MM.1S (cell line): ENCODE results near the gene ARPP21.

Experiments used
- DNase-seq: peaks from one replicate; pipeline ENCODE4 v3.0.0-alpha.2; 2015
- H2AFZ ChIP-seq: fragments of 300-600 bp; sonication (generic); 2 replicates; pipeline ENCODE4 v1.6.0; 2016; ENCODE audit warnings: antibody characterized with exemption, low read length
- H3F3A ChIP-seq: fragments of 300-600 bp; sonication (generic); 2 replicates; pipeline ENCODE4 v1.6.1; 2016; ENCODE audit warnings: mild to moderate bottlenecking, antibody characterized with exemption, low read length, moderate library complexity, mixed read lengths; ENCODE audit not compliant: insufficient read depth
- H3K27ac ChIP-seq: fragments of 300-600 bp; sonication (generic); 2 replicates; pipeline ENCODE4 v1.5.1; 2016; ENCODE audit warnings: mild to moderate bottlenecking, low read length
- H3K27me3 ChIP-seq: fragments of 300-600 bp; sonication (generic); replicated peaks from 2 replicates; pipeline ENCODE4 v1.6.0; 2016; ENCODE audit warnings: low read length; ENCODE audit not compliant: insufficient read depth
- H3K36me3 ChIP-seq: fragments of 300-600 bp; sonication (generic); replicated peaks from 2 replicates; pipeline ENCODE4 v1.6.1; 2016; ENCODE audit warnings: mild to moderate bottlenecking, low read length, mixed read lengths; ENCODE audit not compliant: insufficient read depth
- H3K4me1 ChIP-seq: fragments of 300-600 bp; sonication (generic); 2 replicates; pipeline ENCODE4 v1.6.1; 2016; ENCODE audit warnings: low read length, mixed read lengths
- H3K4me2 ChIP-seq: fragments of 300-600 bp; sonication (generic); 2 replicates; pipeline ENCODE4 v1.6.0; 2016; ENCODE audit warnings: low read depth, low read length
- H3K4me3 ChIP-seq: fragments of 300-600 bp; sonication (generic); 2 replicates; pipeline ENCODE4 v1.5.1; 2016; ENCODE audit warnings: low read length, mixed read lengths
- H3K79me2 ChIP-seq: fragments of 300-600 bp; sonication (generic); 2 replicates; pipeline ENCODE4 v1.6.1; 2016; ENCODE audit warnings: mixed run types, low read length, mixed read lengths
- H3K9ac ChIP-seq: fragments of 300-600 bp; sonication (generic); 2 replicates; pipeline ENCODE4 v1.6.1; 2016; ENCODE audit warnings: low read length, mixed read lengths
- H3K9me2 ChIP-seq: fragments of 300-600 bp; sonication (generic); replicated peaks from 2 replicates; pipeline ENCODE4 v1.6.1; 2016; ENCODE audit warnings: mild to moderate bottlenecking, low read length, mixed read lengths; ENCODE audit not compliant: insufficient read depth
- H3K9me3 ChIP-seq: fragments of 300-600 bp; sonication (generic); replicated peaks from 2 replicates; pipeline ENCODE4 v1.6.1; 2016; ENCODE audit warnings: mild to moderate bottlenecking, low read length, mixed read lengths; ENCODE audit not compliant: insufficient read depth
- H4K20me1 ChIP-seq: fragments of 300-600 bp; sonication (generic); 2 replicates; pipeline ENCODE4 v1.6.1; 2016; ENCODE audit warnings: mild to moderate bottlenecking, low read length, moderate library complexity, mixed read lengths; ENCODE audit not compliant: insufficient read depth
- CTCF ChIP-seq: fragments of 300-600 bp; sonication (generic); IDR thresholded peaks from 2 replicates; pipeline ENCODE4 v1.5.1; 2016; ENCODE audit warnings: antibody characterized with exemption, low read length, mixed read lengths
- EZH2 ChIP-seq: fragments of 300-600 bp; sonication (generic); optimal IDR thresholded peaks from 2 replicates; pipeline ENCODE3; 2017; ENCODE audit warnings: low read depth, mild to moderate bottlenecking, antibody characterized with exemption, low read length, mixed read lengths
- EZH2phosphoT487 ChIP-seq: fragments of 300-600 bp; sonication (generic); IDR thresholded peaks from 2 replicates; pipeline ENCODE4 v1.6.1; 2018; ENCODE audit warnings: antibody characterized with exemption, low read length

ARPP21 gene

GRCh38 chr3:35737934-35738706, 98.8 kb downstream of the ARPP21 start:
- DNase-seq = no peak
- Histone ChIP-seq H3F3A (no peaks in the 10 kb centered on the region), H3K36me3 (no peaks in the 10 kb centered on the region), H3K4me2 (no peak overlapping the region), H2AFZ (no peak overlapping the region), H3K9ac (no peak overlapping the region), H3K4me3 (no peak overlapping the region), H3K79me2 (no peaks in the 10 kb centered on the region), H3K4me1 (no peaks in the 10 kb centered on the region), H3K27me3 (no peaks in the 10 kb centered on the region), H3K27ac (no peak overlapping the region), H3K9me2 (no peaks in the 10 kb centered on the region), H3K9me3 (no peaks in the 10 kb centered on the region), H4K20me1 (no peaks in the 10 kb centered on the region)
- TF ChIP-seq EZH2 (no peak), CTCF (no peak), EZH2phosphoT487 (no peak)

GRCh38 chr3:35739181-35739809, 100.0 kb downstream of the ARPP21 start:
- Histone ChIP-seq H3K9ac (no peak overlapping the region), H3K9me3 (no peaks in the 10 kb centered on the region), H3K27me3 (no peaks in the 10 kb centered on the region), H3K9me2 (no peaks in the 10 kb centered on the region), H4K20me1 (no peaks in the 10 kb centered on the region), H3K4me3 (no peak overlapping the region), H3K4me1 (no peaks in the 10 kb centered on the region), H3K4me2 (no peak overlapping the region), H3K36me3 (no peaks in the 10 kb centered on the region), H3K79me2 (no peaks in the 10 kb centered on the region), H2AFZ (no peak overlapping the region), H3F3A (no peaks in the 10 kb centered on the region), H3K27ac (no peak overlapping the region)
- no peak for DNase-seq
- TF ChIP-seq EZH2 = no peak

GRCh38 chr3:35739964-35740527, 100.7 kb downstream of the ARPP21 start:
- Histone ChIP-seq H3K9me2 (no peaks in the 10 kb centered on the region), H3K4me1 (no peaks in the 10 kb centered on the region), H2AFZ (no peak overlapping the region), H3K9ac (no peak overlapping the region), H3K36me3 (no peaks in the 10 kb centered on the region), H3F3A (no peaks in the 10 kb centered on the region), H3K27me3 (no peaks in the 10 kb centered on the region), H3K9me3 (no peaks in the 10 kb centered on the region), H3K27ac (no peak overlapping the region), H4K20me1 (no peaks in the 10 kb centered on the region), H3K4me2 (no peak overlapping the region), H3K4me3 (no peak overlapping the region), H3K79me2 (no peaks in the 10 kb centered on the region)
- no peak for DNase-seq
- no peak for TF ChIP-seq EZH2phosphoT487
- no peak for TF ChIP-seq EZH2
- no peak for TF ChIP-seq CTCF
